AG08395 (cell line): ENCODE results near the gene TIGD2.
"Not testable (repeated sequence)": the region's sequence is repeated elsewhere in the genome, so short reads cannot be mapped to it uniquely, and the experiment has no call there.

Experiments
- DNase-seq: peaks from one replicate; pipeline ENCODE4 v3.0.0; 2012; ENCODE audit warnings: mixed read lengths, low spot score

The TIGD2 gene

DNA sequence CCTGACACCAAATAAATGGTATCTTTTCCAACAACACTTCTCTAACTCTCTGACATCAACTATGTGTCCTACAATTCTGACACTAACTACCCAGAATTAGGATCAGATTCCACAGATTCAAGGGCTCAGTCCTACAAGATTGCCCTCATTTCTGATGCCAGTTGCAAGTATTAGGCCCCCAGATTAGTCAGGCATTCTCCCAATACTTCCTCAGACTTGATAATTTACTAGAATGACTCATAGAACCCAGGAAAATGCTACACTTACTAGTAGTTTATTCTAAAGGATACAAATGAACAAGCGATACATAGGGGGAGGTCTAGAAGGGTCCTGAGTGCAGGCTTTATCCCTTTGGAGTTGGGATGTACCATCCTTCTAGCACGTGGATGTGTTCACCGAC lies 8.5 kb downstream of the TIGD2 start:
- no peak for DNase-seq

DNA sequence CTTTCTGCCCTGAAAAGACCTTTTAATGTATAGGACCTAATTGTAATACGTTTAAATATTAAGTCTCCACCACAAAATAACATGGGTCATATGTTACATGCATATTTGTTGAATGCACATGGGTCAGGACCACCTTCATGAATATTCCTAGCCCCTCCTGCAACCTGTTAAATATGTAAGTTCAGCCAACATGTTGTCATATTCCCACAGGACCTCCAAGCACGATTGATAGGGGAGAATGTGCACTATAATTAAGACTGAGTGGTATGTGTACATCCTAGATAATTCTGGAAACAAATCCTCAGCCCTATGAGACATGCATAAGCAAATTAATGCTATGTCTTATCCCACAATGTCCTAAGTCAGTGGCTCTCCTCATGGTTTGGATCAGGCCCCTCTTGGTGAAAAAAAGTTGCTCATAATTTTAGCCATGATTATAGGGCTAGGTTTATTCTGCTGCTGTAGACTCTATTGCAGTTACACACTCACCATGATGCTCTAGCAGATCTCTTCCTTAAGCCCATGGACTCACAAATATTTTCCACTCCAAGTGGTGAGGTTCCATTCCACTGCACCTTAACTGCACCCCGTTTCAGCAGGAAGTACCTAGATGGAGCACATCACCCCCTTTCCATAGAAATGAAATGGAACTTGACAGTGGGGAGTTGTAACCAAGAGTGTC lies 10.2 kb downstream of the TIGD2 start:
- DNase-seq = no peak

DNA sequence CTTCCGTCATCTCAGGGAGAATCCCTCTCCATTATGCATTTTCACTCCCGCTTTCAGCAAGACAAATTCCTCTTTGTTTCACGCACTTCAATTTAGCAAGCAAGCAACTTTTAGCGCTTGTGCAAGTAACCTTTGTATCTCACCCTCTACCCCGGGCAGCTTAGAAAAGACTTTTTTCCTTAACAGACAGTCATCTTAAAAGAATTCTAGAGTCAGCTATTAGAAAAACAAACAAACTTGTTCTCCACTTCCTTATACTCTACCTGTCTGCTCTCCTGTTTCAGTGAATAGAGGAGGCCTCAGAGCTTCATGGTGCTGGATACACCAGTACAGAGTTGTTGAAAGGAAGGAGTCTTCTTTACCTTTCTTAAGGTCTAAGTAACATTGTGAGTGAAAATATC lies 12.1 kb downstream of the TIGD2 start:
- no peak for DNase-seq

DNA sequence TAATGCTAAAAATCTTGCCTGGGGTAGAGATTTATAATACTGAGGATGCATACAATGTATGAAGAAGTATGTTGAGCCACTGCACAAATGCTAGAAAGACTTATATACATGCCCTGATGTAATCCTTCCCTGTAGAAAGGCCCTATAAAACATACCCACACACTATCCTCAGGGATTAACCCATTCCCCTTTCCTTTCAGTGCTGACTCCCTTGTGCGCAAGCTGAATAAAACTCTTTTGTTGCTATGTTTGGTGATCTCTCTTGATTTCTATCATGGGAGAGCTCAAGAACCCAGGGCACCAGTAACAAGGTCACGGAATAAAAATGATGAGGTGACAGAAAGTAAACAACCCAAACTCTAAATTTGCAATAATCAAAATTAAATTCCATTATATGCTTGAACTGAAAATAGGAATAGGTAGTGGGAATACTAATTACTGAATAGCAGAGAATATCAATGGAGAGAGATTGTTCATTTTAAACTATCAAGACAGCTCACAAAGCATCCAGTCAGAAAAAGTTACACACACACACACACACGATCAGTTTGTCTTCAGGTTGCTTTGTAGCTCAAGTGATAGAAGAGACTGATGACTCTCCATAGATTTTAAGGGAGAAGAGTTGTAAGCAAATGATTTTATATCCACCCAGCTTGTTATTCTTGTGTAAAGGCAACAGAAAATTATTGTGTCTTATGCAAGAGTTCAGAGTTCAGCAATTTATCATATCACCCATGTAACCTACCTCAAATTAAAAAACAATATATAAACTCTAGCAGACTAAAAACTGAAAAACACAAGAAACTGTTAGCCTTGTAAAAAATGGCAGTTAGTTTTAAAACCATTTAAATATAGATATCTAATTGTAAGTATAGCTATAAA lies 14.8 kb downstream of the TIGD2 start:
- DNase-seq = no peak

DNA sequence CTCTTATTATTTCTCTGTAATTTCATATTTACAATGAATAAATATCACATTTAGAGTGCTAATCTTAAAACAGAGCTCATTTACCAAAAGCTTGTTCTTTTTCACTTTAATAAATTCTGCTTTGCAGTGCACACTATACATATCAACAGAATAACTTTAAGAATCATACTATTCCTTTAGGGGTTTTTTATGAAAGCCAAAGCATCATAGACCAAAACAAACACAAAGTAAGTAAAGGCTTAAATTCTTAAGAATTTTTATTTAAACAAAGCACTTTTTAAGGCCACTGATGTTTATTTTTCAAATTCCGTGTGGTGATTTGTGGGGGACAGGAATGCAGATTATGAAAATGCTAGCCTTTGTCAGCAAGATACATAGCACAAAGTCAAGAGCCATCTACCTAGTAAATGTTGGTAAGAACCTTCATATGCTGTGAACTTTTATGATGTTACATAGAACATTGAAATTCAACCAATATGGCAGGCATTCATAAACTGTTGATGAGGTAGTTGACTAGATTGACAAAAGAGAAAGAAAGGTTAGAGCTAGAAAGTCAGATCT lies 17.8 kb downstream of the TIGD2 start:
- no peak for DNase-seq

DNA sequence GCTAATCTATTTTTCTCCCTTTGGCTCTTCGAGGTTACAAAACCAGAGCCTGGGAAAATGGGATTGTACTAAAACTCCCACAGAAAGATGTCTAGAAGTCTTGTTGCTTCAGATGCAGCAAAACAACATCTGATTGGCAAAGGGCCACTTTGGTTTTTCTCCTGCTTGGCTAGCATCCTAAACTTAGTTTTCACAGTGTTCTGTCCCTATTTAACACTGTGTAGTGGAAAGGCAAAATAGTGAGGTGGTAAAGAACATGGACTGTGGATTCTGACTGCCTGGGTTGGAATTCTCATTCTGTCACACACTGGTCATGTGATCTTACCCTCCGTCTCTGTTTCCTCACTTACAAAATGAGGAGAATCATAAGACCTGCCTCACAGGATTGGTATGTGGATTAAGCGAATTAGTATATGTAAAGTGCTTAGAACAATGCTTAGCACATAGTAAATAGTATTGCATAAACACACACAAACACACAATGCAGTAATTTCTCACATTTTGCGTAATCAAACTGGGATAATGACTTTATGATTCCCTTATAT lies 23.5 kb downstream of the TIGD2 start:
- peak; percentile 54 for DNase-seq

DNA sequence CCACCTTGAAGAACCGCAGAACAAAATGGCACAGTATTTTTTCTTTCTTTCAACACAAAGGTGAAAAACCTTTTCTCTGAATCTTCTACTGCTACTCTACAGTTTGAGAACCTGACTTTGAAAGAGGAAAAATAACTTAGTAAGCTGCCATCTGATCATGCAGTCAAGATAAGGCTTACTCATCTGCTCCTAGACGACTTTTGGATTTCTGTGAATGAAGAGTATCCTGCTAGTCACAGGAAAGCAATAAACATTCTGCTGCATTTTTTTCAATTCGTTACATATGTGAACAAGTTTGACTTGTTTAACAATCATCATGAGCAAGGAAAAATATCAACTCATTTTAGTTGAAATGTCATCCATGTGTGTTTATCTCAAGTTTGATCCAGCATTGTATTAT lies 25.2 kb downstream of the TIGD2 start:
- DNase-seq = no peak

DNA sequence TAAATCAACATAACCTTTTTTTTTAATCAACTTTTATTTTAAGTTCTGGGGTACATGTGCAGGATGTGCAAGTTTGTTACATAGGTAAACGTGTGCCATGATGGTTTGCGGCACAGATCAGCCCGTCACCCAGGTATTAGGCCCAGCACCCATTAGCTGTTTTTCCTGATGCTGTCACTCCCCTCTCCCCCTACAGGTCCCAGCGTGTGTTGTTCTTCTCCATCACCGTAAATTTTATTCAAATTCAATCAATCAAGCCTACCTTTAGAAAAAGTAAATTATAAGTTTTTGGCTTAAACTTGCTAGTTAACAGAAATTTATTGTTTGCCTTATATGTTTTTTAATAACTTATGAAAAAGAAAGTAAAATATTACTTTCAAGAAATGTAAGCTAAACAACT lies 25.9 kb downstream of the TIGD2 start:
- no peak for DNase-seq

DNA sequence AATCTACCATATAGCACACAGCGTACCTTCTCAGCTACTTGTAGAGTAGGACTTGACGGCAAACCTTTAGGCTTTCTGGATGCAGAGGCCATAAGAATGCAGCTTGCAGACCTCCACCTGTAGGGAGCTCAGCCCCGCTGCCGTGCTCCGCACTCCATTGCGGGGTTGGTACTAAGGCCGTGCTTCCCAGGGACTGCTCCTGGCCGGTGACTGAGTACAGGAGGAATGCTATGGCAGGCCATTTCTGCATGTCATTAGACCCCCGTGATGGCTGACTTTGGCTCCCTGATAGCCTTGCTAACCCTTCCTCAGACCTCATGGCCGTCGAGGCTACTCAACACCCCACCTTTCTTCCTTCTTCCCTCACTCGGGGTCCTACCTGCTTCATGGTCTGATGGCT lies 26.4 kb downstream of the TIGD2 start:
- no peak for DNase-seq

DNA sequence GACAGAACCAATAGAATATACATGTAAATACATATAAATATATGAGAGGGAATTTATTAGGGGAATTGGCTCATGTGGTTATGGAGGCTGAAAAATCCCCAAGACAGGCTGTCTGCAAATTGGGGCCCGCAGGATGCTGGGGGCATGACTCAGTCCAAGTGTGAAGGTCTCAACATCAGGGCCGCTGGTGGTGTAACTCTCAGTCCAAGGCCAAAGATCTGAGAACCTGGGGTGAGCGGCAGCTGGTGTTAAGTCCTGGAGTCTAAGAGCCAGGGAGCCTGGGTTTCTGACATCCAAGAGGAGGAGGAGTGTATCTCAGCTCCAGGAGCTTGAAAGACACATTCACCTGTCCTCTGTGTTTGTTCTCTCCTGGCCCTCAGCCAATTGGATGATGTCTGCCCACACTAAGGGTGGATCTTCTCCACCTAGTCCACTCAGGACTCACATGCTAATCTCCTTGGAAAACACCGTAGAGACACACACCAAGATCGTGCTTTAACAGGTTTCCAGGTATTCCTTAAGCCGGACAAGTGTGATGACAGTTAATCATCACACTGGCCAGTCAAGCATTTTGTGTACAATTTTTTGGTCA lies 28.9 kb downstream of the TIGD2 start:
- DNase-seq = no peak

DNA sequence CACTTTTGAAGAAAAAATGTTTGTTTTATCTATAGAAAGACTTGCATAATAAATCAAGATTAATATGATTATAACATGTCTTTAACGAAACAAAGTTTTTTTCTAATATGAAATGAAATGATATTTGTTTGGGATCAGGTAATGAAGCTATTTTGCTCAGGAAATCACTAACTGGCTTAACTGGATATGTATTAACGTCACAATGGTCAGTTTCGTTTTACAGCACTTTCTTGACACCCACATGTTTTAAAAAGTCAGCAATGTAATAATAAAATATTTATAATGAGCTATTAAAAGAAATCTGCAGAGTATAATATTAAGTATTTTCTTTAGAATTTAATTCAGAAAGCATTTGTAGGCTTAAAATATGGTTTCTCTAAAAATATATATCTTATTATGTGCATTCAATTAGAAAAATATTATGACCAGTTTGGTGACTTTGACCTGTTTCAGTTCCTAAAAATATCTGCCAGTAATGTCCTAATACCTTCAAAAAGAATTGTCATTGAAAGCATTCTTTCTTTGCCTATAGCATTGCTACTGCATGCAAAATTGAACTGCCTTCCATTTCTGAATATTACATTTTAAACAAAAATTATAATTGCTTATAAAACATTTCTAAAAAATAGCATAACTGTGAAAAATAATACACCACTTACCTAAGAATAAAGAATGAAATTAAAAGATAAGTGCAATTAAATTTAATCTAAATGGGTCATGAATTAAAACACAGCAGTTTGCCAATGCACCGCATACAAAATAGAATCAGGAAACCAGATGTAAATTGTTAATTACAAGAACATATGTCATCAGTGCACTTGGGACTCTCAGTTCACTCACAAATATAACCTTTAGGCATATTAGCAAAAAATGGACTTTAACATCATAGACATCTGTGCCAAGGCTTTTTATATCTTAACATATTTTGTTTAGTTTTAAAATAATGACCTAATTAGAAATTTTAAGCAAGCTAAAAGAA lies 31.6 kb downstream of the TIGD2 start:
- no peak for DNase-seq

DNA sequence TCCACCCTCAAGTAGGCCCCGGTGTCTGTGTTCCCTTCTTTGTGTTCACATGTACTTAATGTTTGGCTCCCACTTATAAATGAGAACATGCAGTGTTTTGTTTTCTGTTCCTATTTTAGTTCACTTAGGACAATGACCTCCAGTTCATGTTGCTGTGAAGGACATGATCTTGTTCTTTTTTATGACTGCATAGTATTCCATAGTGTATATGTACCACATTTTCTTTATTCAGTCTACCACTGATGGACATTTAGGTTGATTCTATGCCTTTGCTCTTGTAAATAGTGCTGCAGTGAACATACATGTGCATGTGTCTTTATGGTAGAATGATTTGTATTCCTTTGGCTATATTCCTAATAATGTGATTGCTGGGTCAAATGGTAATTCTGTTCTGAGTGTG lies 33.3 kb downstream of the TIGD2 start:
- DNase-seq = not testable (repeated sequence)

DNA sequence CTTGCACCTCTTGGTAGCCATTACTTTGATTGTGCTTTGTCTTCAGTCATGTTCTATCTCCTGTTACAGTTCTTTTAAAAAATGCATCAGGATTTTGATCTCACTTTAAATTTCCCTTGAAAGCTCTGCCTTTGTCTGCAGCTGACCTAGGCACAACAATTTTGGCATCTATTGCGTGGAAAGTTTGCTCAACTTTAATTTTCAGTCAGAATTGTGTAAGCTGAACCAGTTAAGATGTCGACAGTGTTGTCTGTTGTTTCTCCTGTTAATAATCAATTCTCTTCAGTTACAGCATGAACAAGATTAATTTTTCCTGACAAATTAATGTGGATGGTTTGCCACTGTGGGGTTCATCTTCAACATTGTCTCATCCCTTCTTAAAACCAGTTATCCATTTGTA lies 34.9 kb downstream of the TIGD2 start:
- no peak for DNase-seq

DNA sequence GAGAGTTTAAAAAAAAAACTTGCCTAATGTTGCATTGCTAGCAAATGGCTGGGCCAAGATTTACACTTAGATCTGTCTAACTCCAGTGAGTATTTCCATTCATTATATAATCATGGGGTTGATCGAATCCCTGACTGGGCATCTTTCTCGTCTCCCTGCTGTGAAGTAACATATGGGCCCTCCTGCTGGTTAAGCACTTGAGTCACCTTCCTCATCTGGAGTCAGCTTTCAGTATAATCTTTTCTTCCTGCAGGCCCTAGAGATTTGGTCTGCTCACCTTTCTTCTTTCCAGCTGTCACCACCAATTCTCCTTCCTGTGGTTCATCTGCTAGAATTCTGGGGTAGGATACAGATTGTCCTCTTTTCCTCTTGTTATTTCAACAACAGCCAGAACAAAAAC lies 41.6 kb downstream of the TIGD2 start:
- no peak for DNase-seq

DNA sequence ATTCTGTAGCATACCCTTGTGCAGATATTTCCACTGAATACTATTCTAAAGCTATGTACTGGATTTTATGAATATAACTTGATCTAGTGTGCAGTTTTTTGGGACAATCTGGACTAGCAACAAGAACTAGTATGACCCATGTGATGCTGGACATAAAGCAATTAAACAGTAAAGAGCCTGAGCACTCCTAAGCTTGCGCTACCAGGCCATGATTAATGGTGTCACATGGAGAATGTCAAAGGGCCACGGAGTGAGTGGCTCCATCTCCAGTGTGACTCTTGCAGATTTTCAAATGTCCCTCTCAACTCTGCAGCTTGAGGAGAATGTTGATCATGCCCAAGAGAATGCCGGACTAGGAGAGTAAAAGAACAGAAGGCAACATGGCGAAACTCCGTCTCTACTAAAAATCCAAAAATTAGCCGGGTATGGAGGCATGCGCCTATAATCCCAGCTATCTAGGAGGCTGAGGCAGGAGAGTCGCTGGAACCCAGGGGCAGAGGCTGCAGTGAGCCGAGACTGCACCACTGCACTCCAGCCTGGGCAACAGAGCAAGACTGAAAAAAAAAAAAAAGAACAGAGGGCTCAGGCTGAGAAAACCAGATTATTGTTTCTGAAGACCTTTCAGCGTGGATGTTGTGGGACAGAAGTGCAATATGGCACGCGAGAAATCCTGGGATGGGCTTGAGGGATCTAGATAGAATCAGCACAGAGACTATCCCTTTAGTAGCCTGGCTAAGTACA lies 45.0 kb downstream of the TIGD2 start:
- DNase-seq = no peak

DNA sequence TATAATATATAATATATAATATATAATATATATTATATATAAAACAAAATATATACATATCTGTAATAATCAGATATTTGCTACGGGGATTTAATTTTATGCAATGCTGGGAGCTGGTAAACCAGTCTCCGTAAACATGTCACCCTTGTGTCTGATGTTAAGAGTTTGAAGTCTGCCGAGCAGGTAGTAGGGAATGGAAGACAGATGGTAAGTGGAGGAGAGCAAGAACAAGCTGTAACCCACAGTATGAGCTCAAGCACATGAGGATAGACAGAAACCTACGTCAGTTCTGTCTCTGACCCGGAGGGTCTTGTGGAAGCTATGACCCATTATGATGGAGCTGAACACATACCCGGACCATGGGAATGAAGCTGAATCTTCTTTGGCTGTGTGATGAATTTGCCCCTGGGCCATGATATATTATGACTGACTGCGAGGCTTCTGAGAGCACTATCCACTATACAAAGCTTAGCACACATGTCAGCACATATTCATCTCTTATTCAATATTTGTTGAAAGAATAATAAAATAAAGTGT lies 46.2 kb downstream of the TIGD2 start:
- no peak for DNase-seq

DNA sequence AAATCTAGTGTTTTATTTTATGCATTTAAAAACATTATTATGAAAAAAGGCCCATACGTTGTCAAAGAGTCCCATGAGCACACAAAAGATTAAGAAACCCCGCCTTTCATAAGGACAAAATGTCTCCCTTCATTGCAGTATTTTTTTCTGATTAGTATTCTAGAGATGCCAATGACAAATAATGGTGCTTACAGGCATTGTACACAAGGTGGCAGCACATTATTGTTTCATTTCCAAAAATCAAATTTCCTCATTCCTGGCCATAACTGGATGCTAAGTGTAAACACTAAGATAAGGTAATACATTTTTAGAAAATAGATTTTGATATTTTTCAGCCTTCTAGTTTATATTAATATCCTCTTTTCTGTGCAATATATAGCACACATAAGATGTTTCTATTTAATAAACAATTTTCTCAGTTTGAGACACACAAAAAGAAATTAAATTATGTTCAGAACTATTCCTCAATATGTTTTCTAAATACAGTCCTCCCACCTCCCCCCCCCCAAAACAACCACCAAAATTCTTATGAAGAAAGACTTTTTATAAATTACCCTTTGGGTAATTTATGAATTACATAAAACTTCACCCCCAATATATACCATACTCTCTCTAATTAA lies 47.7 kb downstream of the TIGD2 start:
- DNase-seq = peak; percentile 49

DNA sequence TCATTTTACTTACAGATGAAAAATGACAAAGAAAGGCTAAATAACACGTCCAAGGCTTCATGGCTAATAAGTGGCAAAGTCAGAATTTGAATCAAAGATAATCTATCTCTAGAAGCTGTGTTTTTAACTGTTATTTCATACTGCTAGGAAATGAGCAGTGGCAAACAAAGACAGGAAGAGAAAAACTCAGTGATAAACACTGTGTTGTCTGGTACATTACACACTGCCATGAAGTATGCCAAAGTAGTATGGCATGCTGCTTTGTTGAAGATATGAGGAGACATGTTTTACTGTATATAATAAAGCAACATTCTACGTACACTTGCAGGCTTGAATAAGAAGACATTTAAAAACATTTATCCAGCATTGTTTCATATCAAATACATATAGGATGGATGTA lies 49.5 kb downstream of the TIGD2 start:
- DNase-seq = no peak

DNA sequence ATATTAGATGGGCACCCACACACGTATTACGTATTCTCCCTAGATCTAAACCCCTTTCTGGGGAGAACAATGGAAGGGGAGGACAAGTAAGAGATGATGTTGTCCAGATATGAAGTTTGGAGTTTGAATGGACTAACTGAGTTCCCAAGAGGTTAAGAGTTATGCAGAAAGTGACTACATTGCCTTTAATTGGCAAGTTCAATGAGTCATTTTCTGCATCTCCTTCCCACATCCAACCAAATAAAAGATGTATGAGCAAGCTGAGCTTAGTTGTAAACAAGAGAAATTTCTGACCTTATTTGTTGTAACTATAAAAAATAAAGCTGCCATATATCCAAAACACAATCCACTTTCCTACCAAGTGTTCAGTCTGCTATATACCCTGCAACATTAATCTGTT lies 50.5 kb downstream of the TIGD2 start:
- DNase-seq = peak; percentile 14

DNA sequence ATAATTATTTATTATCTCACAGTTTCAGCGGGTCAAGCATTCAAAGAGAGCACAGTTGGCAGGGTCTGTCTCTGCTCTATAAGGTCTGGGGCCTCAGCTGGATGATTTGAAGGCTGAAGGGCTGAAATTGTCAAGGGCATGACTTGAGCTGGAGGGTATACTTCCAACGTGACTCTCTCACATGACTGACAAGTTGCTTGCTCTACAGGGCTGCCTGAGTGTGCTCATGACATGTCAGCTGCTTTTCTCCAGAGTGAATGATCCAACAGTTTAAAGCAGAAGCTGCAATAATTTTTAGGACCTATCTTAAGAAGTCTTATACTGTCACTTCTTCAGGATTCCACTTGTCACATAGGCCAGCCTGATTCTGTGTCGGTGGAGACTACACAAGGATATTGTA lies 51.2 kb downstream of the TIGD2 start:
- no peak for DNase-seq
